Fibroblast of mammary gland (primary cell): ENCODE measurements around the gene GARIN5B.
A peak's percentile ranks its signal among the peaks of the same experiment; 100 is the strongest.
"Not testable (repeated sequence)": the region's sequence is repeated elsewhere in the genome, so short reads cannot be mapped to it uniquely, and the experiment has no call there.

Source experiments
- DNase-seq: peaks from one replicate; pipeline ENCODE4 v3.0.0-alpha.2; 2010; ENCODE audit warnings: low read depth
- H3K4me3 ChIP-seq: 2 replicates; pipeline ENCODE4 v1.5.1; 2011; ENCODE audit warnings: low read depth, mild to moderate bottlenecking, low read length, moderate library complexity; ENCODE audit not compliant: control insufficient read depth
- TF ChIP-seq, protein P1 (sequence below): conservative IDR thresholded peaks from 2 replicates; pipeline ENCODE4 v1.5.1; 2011; ENCODE audit warnings: low read depth, low read length, inconsistent platforms; ENCODE audit not compliant: control insufficient read depth, insufficient read depth

Gene GARIN5B

GRCh38 chr19:55333870-55334269 lies 29.2 kb downstream of the GARIN5B start:
- H3K4me3 ChIP-seq: no peak overlapping the region
- TF ChIP-seq, protein P1, sequence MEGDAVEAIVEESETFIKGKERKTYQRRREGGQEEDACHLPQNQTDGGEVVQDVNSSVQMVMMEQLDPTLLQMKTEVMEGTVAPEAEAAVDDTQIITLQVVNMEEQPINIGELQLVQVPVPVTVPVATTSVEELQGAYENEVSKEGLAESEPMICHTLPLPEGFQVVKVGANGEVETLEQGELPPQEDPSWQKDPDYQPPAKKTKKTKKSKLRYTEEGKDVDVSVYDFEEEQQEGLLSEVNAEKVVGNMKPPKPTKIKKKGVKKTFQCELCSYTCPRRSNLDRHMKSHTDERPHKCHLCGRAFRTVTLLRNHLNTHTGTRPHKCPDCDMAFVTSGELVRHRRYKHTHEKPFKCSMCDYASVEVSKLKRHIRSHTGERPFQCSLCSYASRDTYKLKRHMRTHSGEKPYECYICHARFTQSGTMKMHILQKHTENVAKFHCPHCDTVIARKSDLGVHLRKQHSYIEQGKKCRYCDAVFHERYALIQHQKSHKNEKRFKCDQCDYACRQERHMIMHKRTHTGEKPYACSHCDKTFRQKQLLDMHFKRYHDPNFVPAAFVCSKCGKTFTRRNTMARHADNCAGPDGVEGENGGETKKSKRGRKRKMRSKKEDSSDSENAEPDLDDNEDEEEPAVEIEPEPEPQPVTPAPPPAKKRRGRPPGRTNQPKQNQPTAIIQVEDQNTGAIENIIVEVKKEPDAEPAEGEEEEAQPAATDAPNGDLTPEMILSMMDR: no peak
- DNase-seq: no peak

- DNase-seq: peak; percentile 57
- not testable (repeated sequence) for H3K4me3 ChIP-seq
These were observed 33.3 kb downstream of the GARIN5B start for GRCh38 chr19:55329791-55330190.

GRCh38 chr19:55328774-55329318 lies 34.2 kb downstream of the GARIN5B start:
- peak; percentile 29 for DNase-seq
- H3K4me3 ChIP-seq: not testable (repeated sequence)

GRCh38 chr19:55325172-55325571 lies 37.9 kb downstream of the GARIN5B start, which contains the start of gene TMEM150B:
TSS of gene TMEM150B (minus strand) at chr19:55325341. CDS start at chr19:55321036, 4,305 bp downstream.
- TF ChIP-seq, protein P1: no peak

GRCh38 chr19:55324662-55325061 lies 38.4 kb downstream of the GARIN5B start:
- no peak for DNase-seq
- H3K4me3 ChIP-seq: no peak overlapping the region
- TF ChIP-seq, protein P1: no peak

More at GRCh38 chr19:55325172-55325571, 37.9 kb downstream of the GARIN5B start, which contains the start of gene TMEM150B:
- DNase-seq: no peak
- H3K4me3 ChIP-seq: no peak within 1 kb of the TSS

GRCh38 chr19:55322204-55322885 lies 40.7 kb downstream of the GARIN5B start:
- TF ChIP-seq, protein P1: no peak
- H3K4me3 ChIP-seq: no peak overlapping the region
- DNase-seq: no peak

GRCh38 chr19:55321466-55322137 lies 41.5 kb downstream of the GARIN5B start:
- H3K4me3 ChIP-seq: no peak overlapping the region
- TF ChIP-seq, protein P1: no peak
- DNase-seq: no peak
